HG02798 (cell line): ENCODE data around the gene MS4A15.
"Not testable (repeated sequence)": the region's sequence is repeated elsewhere in the genome, so short reads cannot be mapped to it uniquely, and the experiment has no call there.

Source experiments
- ATAC-seq: cut with Tn5 transposase; IDR thresholded peaks from one replicate; pipeline ENCODE4 v1.9.1; 2021; ENCODE audit warnings: mild to moderate bottlenecking; ENCODE audit not compliant: unreplicated experiment, poor library complexity

The MS4A15 gene

DNA sequence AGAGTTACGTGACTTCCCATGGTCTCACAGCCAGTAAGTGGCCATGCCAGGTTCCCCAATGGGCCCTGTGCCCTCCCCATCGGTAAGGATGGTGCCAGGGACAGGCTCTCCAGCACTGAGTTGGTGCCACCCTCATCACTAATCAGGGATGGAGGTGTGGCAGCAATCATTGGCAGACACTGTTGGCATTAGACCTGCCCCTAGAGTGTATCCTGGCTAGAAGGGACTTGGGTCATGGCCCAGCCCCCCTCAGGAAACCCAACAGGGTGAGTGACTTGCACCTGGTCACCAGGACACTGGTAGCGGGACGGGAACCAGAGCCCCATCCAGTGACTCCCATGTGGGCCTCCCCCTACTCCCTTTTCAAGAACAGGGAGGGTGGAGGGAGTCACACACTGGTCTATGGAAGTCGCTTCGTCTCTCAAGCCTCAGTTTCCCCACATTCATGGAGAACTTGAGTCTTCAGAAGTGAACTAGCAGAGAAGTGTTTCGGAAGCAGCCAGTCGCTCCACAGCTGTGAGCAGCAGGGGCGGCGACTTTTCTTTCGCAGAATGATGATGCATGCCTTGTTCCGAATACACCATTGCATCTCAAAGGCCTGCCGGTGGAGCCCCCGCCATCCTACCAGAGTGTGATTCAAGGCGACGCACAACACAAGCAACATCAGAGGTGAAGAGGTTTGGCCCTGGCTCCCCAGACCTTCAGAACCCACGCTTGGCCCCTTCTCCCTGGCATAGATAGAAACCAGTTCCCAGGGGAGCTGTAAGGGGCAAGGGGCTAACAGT, 41.4 kb downstream of the MS4A15 start:
- ATAC-seq: no peak

- ATAC-seq: no peak
These were observed 42.0 kb downstream of the MS4A15 start for GRCh38 chr11:60798631-60799030.

GRCh38 chr11:60801194-60801593, 44.5 kb downstream of the MS4A15 start:
- ATAC-seq: no peak

- ATAC-seq: no peak
These were observed 46.7 kb downstream of the MS4A15 start for GRCh38 chr11:60803273-60803936.

GRCh38 chr11:60809249-60809648, 52.6 kb downstream of the MS4A15 start:
- no peak for ATAC-seq

- no peak for ATAC-seq
These were observed 53.0 kb downstream of the MS4A15 start for GRCh38 chr11:60809691-60810090.

DNA sequence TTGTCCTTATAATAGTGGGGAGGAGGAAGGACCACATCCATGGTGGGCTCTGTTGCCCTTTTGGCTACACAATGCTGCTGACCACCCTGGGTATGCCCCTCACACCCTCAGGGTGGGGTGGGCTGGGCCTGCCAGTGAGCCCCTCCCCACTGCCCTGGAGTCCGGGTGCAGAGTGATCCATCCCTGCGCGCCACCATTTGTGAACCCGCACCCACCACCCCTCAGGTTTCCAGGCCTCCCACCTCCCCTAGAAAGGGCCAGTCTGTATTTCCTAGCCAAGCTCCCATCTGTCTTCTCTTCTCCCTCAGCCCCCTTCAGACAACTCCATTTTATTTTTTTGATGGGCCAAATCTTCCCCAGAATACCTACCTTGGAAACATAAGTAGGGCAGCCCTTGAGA, 53.5 kb downstream of the MS4A15 start:
- no peak for ATAC-seq

GRCh38 chr11:60810569-60810968, 53.9 kb downstream of the MS4A15 start:
- ATAC-seq: no peak

GRCh38 chr11:60813324-60813723, 56.7 kb downstream of the MS4A15 start:
- no peak for ATAC-seq

- ATAC-seq: no peak
These were observed 57.4 kb downstream of the MS4A15 start for GRCh38 chr11:60814112-60814511.

DNA sequence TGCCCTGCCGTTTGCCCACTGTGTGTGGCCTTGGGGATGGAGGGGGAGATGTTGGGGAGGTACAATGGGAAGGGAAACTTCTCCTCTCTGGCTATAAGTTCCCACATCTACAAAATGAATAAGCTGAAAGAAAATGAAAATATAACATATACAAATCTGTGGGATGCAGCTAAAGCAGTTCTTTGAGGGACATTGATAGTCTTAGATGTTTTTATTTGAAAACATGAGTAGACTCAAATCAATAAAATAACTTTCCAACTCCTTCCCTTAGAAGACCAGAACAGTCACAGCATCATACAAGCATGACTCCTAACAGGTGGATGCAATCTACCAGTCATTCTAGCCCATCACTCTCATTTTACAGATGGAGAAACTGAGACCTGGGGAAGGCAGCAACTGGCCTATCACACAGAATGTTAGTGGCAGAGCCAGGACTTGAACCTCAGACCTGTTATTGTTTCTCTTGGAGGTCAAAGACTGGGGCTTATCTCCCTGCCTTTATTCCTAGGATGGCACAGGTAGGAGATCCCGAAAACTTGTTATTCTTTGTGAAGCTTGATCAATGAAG, 60.0 kb downstream of the MS4A15 start:
- ATAC-seq: no peak

GRCh38 chr11:60818057-60818456, 61.4 kb downstream of the MS4A15 start:
- ATAC-seq: no peak

GRCh38 chr11:60821827-60822599, 65.3 kb downstream of the MS4A15 start:
- no peak for ATAC-seq

GRCh38 chr11:60823745-60824306, 67.2 kb downstream of the MS4A15 start:
- not testable (repeated sequence) for ATAC-seq

- ATAC-seq: no peak
These were observed 68.5 kb downstream of the MS4A15 start for GRCh38 chr11:60825118-60825517.

GRCh38 chr11:60825790-60826189, 69.1 kb downstream of the MS4A15 start:
- no peak for ATAC-seq
